ENCODE data around the gene LIPM.

DNA sequence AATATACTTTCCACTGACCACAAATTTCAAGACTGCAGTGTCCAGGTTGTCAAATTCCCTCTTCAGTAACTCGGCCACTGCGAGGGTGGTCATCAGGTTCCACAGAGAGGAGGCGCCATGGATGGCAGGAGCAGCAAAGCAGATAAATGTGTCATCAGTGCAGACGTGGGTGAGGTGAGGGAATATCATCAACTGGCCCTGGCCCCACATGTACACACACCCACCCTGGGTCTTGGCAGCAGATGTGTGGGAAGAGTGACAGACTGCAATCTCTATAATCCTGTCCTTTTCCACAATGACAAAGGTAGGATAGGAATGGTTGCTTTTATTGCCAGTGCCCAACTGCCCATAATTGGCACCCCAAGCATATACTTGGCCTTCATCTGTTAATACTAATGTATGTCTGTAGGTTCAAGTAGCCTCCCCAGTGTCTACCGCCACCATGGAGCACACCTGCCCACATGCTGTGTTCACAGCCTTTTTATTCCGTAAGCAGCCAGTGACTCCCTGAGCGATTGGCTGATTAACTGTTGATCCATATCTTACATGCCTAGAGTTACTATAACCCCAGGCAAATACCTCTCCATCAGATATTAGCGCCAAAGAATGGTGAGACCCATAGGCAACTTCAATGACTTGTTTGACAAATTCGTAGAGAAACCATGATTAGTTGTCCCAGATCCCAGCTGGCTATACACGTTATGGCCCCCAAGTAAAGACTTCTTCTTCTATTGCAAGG is 16.3 kb upstream of the LIPM start:
- no peak for TF ChIP-seq EZH2 (IDR thresholded peaks at IDR 0.05; ENCODE audit: insufficient read depth, poor library complexity, severe bottlenecking)
- no peak for TF ChIP-seq EZH2phosphoT487 (IDR thresholded peaks at IDR 0.05; ENCODE audit: insufficient read depth, low read depth)

Data from GM23248 (cell line).